Measurements from ENCODE around the gene FRMD4B. TPM values are rescaled to one million over a fixed set of nuclear protein-coding genes. Genes with fewer than 3 reads are reported as not detected.

FRMD4B gene
- total and polyA plus RNA-seq, 9 donors = 4.2 to 42.0 (median 16.3) TPM

DNA sequence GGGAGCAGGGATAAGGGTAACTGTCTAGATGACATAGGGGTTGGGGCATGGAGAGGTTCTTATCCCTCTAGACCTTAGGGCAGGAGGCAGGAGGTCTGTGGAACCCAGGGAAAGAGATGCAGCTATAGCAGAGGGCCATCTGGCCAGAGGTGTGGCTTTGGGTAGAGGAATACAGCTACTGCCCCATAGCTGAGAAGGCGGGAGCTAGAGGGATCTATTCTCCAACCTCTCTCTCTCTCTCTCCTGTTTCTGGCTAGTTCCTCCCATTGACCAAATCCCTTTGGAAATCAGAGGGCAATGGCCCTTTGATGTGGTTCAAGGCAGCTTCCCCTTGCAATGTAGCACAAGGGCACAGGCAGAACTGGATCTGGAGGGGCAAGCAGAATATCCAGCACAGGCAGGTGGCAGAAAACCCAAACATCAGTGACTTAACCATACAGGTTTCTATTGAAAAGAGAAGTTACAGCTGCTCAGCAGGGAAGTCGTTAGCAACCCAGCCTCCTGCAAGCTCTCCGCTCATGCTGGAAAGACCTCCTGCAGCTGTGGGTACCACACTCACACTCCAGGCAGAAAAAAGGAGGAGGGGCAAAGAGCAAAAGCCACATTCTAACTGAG, 241.2 kb downstream of the FRMD4B start:
- no peak overlapping the region for H3K4me3 ChIP-seq
- DNase-seq = no peak
- H3K4me1 ChIP-seq (ENCODE audit: insufficient read depth) = no peaks in the 10 kb centered on the region
- intact Hi-C loops (cut with DNase I) = no loop called here
- 64 to 72% (median 69%) methylated on average over 3 of the region's 3 CpGs for WGBS, 3 donors
- H3K27ac ChIP-seq = no peak overlapping the region
- no peaks in the 10 kb centered on the region for H3K9me3 ChIP-seq
- H3K36me3 ChIP-seq = no peaks in the 10 kb centered on the region
- TF ChIP-seq, protein P1, sequence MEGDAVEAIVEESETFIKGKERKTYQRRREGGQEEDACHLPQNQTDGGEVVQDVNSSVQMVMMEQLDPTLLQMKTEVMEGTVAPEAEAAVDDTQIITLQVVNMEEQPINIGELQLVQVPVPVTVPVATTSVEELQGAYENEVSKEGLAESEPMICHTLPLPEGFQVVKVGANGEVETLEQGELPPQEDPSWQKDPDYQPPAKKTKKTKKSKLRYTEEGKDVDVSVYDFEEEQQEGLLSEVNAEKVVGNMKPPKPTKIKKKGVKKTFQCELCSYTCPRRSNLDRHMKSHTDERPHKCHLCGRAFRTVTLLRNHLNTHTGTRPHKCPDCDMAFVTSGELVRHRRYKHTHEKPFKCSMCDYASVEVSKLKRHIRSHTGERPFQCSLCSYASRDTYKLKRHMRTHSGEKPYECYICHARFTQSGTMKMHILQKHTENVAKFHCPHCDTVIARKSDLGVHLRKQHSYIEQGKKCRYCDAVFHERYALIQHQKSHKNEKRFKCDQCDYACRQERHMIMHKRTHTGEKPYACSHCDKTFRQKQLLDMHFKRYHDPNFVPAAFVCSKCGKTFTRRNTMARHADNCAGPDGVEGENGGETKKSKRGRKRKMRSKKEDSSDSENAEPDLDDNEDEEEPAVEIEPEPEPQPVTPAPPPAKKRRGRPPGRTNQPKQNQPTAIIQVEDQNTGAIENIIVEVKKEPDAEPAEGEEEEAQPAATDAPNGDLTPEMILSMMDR (IDR thresholded peaks at IDR 0.05) = no peak
- TF ChIP-seq EP300 (IDR thresholded peaks at IDR 0.05) = no peak
- TF ChIP-seq POLR2A (IDR thresholded peaks at IDR 0.05) = no peak
- no peaks in the 10 kb centered on the region for H3K27me3 ChIP-seq

DNA sequence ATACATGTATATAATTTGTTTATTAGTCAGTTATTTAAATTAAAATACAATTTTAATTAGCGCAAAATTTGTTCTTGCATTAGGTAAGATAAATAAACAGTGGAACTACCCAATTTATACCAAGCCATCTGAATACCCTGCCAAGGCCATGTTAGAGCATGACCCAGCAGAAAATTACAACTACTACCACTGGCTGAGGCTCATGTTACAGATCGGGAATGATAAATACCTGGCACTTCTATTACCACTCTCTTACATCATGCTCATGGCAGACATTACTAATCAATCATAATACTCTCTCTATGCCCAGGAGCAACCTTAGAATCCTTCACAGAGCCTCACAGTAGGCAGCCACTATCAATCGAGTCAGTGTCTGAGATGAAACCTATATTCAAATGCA, 242.3 kb downstream of the FRMD4B start:
- TF ChIP-seq POLR2A (IDR thresholded peaks at IDR 0.05) = no peak
- no peak for TF ChIP-seq EP300 (IDR thresholded peaks at IDR 0.05)
- TF ChIP-seq, protein P1 (IDR thresholded peaks at IDR 0.05) = no peak
- WGBS, 3 donors = 90 to 91% (median 90%) methylated on average over 3 of the region's 3 CpGs
- H3K27me3 ChIP-seq = no peaks in the 10 kb centered on the region
- H3K27ac ChIP-seq = no peak overlapping the region
- H3K4me1 ChIP-seq (ENCODE audit: insufficient read depth) = no peaks in the 10 kb centered on the region
- H3K36me3 ChIP-seq = no peaks in the 10 kb centered on the region
- intact Hi-C loops (cut with DNase I) = no loop called here
- no peak overlapping the region for H3K4me3 ChIP-seq
- DNase-seq = no peak
- no peaks in the 10 kb centered on the region for H3K9me3 ChIP-seq

DNA sequence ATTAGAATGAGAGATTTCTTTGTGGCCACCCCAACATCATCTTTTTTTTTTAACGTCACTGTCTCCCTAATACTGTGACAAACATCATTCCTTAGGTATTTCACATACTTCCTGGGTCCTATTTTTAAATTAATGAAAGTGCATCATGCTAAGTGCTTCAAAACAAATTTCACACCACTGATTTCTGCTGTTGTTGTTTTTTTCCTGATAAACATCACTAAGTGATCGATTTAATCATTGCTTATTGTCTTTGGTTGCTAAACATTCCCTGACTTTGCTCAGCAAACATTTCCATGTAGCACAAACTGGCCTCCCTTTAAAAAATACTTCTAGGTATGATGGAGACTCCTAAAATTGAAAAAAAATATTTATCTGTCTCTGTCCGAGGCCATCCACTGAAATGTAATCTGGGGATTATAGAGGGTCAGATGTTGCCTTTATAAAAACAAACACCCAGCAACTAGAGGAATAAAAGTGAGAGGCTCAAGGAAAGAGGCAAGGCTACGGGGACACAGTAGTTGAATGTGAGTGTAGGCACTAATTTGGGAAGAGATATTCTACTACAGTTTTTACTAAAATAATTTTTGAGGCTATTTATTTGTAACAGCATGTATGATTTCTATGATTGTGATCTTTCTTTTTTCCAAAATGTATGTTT, 243.0 kb downstream of the FRMD4B start:
- intact Hi-C loops (cut with DNase I) = no loop called here
- Histone ChIP-seq H3K9me3 (no peaks in the 10 kb centered on the region), H3K27me3 (no peaks in the 10 kb centered on the region), H3K36me3 (no peaks in the 10 kb centered on the region), H3K4me3 (no peak overlapping the region), H3K4me1 (ENCODE audit: insufficient read depth) (no peaks in the 10 kb centered on the region), H3K27ac (no peak overlapping the region)
- TF ChIP-seq EP300 (IDR thresholded peaks at IDR 0.05) = no peak
- TF ChIP-seq, protein P1 (IDR thresholded peaks at IDR 0.05) = no peak
- TF ChIP-seq POLR2A (IDR thresholded peaks at IDR 0.05) = no peak
- no peak for DNase-seq
- WGBS, 3 donors = 58 to 76% (median 61%) methylated on average over 4 of the region's 4 CpGs

DNA sequence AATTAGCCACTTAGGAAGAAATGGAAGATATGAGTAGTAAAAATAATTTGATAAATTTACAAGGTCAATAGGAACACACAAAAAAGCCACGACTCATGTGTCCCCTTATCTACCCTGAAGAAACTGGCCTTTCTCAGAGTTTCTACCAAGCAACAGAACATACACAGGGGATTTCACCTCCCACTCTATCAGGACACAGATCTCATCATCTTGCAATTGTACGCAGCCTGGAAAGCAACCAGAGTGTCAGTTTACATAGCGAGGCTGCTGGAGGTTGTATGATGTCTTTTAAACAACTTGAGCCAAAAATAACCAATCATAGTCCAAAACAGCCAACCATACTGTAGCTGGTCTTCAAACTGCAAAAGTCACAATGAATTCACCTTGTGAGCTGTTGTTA, 243.8 kb downstream of the FRMD4B start:
- DNase-seq = no peak
- intact Hi-C loops (cut with DNase I) = no loop called here
- TF ChIP-seq EP300 (IDR thresholded peaks at IDR 0.05) = no peak
- TF ChIP-seq POLR2A (IDR thresholded peaks at IDR 0.05) = no peak
- TF ChIP-seq, protein P1 (IDR thresholded peaks at IDR 0.05) = no peak
- Histone ChIP-seq H3K27me3 (no peaks in the 10 kb centered on the region), H3K4me1 (ENCODE audit: insufficient read depth) (no peaks in the 10 kb centered on the region), H3K9me3 (no peaks in the 10 kb centered on the region), H3K4me3 (no peak overlapping the region), H3K27ac (no peak overlapping the region), H3K36me3 (no peaks in the 10 kb centered on the region)
- 42 to 56% (median 56%) methylated on average over 3 of the region's 3 CpGs for WGBS, 3 donors

All from ovary (tissue), 9 donors.